HK-2 (cell line): ENCODE measurements around the gene AP3S1.
"Not testable (repeated sequence)": the region's sequence is repeated elsewhere in the genome, so short reads cannot be mapped to it uniquely, and the experiment has no call there.

Source experiments
- DNase-seq: peaks from one replicate; pipeline ENCODE4 v3.0.0-alpha.2; 2018; ENCODE audit not compliant: unreplicated experiment

Gene AP3S1

GRCh38 chr5:115841382-115842088 is at the start of gene AP3S1, which contains the start of gene ATG12:
Gene AP3S1, plus strand, starts transcription at chr5:115841935. Its CDS starts 103 bp downstream, at chr5:115842038.
Gene ATG12, minus strand, starts transcription at chr5:115841565. Its CDS starts 13 bp downstream, at chr5:115841552.
- DNase-seq: peak; percentile 82

DNA sequence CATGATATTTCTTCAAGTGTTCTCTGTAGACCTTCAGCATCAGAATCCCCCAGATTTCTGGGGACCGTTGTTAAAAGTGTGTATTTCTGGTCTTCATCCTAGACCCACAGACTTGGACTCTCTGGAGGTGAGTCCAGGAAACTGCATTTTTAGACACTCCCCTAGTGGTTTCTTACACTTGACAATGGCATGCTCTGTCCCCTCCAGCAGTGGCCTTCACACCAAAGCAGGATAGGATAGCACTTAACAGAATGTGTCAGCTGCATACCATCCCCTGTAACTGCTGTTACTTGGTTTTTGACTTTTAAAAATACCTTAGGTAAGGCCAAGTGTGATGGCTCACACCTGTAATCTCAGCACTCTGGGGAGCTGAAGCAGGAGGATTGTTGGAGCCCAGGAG is 46.0 kb upstream of the AP3S1 start:
- DNase-seq: no peak

DNA sequence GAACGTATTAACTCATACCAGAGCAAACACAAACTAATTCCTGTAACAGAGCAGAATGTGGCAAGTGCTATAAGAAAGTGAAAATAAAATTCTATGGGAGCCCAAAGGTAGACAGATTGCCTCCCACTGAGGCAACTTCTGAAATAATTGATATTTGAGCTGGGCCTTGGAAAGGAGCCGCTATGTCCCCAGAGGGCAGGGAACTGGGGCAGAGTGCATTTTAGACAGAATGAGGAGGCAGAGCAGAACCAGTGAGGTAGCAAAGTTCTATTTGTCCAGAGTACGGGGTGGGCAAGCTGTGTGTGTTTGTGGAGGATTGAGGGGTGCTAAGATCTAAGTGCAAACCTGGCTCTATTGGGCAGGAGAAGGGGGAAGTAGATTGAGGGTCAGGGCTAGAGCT is 45.1 kb upstream of the AP3S1 start:
- no peak for DNase-seq

DNA sequence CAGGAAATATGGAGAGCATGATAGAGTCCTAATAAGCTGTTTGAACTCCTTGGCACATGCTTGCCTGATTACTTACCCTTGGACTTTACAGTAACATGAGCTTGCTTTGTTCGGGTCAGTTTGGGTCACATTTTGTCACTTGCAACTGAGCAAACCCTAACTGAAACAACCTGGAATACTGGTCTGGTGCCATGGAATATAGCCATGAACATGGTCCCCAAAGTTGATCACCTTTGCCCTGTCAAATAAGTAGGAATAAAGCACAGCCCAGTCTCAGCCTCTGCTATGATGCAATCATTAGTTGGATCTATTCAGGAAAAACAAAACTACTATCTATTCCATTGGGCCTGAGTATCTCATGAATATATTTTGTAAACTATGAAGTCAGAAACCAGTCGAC is 43.5 kb upstream of the AP3S1 start:
- DNase-seq: no peak

GRCh38 chr5:115800108-115800507 is 41.6 kb upstream of the AP3S1 start:
- DNase-seq: no peak

DNA sequence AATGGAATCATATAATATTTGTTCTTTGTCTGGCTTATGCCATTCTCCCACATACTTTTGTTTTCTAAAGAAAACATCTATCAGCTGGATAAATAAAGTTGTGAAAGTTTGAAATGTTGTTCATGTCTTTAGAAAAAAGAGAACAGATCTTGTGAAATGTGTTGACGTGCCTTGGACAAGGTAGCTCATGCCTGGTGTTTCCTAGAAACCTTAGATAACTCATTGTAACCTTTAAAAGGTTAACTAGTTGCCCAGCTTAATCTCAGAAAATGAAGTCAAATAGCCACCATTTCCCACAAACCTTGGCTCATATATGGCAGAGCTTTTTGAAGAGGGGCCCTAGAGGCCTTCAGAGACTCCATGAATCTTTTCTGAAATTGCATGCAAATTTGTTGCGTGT is 40.6 kb upstream of the AP3S1 start:
- DNase-seq: no peak

- DNase-seq: no peak
Measured at GRCh38 chr5:115801984-115802383, 39.8 kb upstream of the AP3S1 start.

DNA sequence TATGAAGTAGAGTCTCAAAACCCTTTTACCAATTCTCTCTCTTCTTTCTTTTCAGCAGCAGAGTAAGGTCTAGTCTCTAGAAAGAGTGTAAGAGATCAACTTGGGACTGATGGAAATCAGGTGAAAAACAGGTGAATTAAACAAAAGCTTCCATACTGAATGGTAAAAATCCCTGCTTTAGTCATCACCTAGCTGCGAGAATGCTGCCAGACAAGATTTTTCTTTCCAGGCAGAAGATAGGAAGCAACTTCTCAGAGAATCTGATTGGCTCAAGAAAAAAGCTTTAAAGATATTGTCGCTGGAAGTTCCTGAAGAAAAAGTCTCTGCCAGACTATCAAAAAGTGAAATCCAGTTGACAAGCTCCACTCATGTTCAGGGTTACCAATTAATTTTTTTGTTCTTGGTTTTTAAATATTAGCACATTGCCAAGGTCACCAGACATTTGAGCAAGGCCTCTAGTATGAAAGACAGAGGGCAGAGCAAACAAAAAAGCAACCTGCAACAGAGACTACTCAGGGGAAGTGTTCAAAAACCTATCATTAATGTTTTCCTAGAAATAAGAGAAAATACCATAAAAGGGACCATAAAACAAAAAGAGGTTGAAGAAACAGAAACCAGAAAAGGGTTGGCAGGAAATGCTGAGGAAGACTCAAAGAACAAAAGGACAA is 34.6 kb upstream of the AP3S1 start:
- no peak for DNase-seq

DNA sequence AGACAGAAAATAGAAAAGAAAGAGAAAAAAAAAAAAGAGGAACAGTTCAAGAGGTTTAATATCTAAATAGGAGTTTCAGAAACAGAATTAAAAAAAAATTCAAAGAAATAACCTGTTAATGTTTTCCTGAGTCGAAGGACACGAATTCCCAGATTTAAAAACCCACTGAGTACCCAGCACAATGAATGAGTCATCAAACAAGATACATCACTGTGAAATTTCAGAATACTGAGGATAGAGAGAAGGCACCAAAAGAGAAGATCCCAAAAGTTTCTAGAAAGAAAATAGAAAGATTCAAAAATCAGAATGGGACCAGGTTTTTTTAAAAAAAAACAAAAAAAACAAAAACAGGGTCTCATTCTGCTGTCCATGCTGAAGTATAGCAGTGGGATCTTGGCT is 34.1 kb upstream of the AP3S1 start:
- no peak for DNase-seq

DNA sequence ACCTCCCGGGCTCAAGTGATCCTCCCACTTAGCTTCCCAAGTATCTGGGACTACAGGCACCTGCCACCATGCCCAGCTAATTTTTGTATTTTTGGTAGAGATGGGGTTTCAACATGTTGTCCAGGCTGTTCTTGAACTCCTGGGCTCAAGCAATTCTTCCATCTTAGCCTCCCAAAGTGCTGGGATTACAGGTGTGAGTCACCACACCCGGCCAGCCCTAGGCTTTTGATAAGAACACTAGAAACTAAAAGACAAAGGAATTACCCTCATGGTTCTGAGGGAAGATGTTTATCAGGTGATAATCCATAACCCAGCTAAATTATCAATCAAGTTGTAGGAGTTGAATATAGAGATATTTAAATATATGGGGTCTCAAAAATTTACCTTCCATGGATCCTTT is 33.7 kb upstream of the AP3S1 start:
- not testable (repeated sequence) for DNase-seq

GRCh38 chr5:115809946-115810345 is 31.8 kb upstream of the AP3S1 start:
- DNase-seq: no peak

DNA sequence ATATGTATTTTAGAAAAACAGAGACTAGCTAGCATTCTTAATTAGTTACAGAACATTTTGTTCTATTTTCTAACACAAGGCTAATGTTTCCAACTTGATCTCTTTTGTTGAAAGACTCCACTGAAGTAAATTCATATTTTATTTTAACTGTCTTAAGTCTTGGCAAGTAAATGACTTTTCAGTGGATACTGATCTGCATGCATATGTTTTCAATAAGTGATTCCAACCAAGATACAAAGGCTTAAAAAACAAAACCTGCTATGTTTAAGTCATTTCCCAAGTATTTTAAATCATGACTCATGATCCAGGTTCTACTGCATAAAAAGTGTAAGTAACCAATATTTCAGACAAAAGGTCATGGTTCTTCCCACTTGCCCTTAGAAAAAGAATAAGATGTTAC is 31.0 kb upstream of the AP3S1 start:
- no peak for DNase-seq

GRCh38 chr5:115811406-115811805 is 30.3 kb upstream of the AP3S1 start:
- DNase-seq: no peak

GRCh38 chr5:115812372-115812771 is 29.4 kb upstream of the AP3S1 start:
- no peak for DNase-seq

DNA sequence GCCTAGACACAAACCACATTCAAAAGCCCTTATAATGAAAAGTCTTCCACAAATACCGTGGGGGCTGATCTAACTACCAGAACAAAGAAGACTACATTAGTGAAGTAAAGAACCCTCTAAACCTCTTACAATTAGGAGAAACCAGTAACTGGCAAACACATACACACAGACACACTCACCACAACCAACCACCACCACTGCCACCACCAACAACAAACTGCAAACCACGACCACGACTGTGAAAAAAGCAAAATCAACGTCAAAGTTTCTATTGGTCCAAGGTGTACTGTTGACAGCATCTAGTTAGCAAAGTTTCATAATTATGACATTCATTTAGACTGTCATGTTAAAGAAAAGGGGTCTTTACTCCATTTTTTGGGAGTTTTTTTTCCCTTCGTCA is 28.0 kb upstream of the AP3S1 start:
- no peak for DNase-seq

DNA sequence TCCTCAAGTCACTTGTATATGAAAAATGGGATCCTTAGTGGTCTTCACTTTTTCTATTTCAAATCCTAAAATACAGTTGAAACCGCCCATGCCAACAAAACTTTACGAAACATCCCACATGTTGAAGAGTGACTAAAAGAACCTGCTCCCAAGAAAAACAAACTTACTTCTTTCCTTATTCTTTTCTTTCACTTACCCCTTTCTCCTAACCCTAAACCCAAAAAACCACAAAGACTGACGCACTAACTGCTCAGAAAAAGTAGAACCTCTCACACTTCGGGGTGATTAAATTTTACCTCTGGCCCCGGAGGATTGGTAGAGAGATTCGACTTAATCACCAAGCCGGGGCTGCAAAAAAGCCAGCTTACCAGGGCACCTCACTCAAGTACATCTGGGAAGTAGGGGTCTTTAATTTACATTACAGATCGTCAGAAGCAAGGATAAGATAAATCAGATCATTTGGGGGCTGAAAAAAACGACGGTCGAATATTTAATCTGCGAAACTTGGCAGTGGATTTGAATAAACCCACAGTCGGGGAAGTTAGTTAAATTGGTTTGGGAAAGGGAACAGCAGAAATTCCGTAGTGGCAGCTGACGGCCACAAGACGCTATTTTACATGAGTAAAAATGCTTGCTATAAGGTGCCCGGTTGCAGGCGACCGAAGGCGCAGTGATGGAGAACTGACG is 26.6 kb upstream of the AP3S1 start:
- DNase-seq: no peak

DNA sequence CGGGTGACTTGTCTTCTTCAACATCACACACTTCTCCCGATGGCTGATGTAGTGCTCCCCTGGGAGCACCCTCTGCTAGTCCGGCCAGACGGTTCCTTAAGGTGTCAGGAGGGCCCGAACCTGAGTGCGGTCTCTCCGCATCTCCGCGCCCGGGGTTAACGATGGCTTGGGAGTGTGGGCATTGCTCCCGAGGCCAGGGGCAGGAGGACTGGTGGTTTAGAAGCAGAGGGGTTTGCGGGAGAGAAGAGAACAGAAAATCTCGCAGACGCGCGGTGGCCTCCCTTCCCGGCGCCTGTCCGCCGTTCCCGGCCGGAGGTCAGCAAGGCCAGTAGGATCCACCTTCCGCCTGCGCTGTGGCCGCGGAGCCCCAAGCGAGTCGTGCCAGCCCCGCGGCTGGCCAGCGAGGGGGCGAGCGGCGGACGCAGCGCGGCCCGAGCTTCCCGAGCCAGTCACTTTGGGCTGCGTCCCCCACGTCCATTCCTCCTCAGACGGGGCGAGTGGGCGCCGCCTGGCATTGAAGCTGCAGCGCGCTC is 26.0 kb upstream of the AP3S1 start:
- no peak for DNase-seq

- no peak for DNase-seq
Measured at GRCh38 chr5:115816226-115817081, 25.3 kb upstream of the AP3S1 start, which contains the start of gene CDO1. Gene CDO1, minus strand, starts transcription at chr5:115816659. Its CDS starts 262 bp downstream, at chr5:115816397.

- DNase-seq: no peak
Measured at GRCh38 chr5:115817386-115817785, 24.3 kb upstream of the AP3S1 start.

DNA sequence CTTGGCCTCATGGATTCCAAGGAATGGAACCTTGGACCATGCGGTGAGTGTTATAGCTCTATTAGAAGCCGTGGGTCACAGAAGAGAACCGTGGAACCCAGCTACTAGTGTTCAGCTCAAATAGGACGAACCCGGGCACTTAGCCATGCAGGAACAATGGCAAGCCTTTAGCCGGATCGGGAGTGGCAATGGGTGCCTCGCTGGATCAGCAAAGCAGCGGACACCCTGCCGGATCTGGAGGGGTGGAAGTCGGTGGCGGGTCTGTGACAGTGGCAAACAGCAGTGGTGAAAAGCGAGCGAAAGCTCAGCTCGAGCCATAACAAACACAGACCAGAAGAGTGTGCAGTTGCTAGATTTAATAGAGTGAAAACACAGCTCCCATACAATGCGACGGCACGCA is 22.9 kb upstream of the AP3S1 start:
- DNase-seq: no peak

- DNase-seq: no peak
Measured at GRCh38 chr5:115820846-115821245, 20.9 kb upstream of the AP3S1 start.

DNA sequence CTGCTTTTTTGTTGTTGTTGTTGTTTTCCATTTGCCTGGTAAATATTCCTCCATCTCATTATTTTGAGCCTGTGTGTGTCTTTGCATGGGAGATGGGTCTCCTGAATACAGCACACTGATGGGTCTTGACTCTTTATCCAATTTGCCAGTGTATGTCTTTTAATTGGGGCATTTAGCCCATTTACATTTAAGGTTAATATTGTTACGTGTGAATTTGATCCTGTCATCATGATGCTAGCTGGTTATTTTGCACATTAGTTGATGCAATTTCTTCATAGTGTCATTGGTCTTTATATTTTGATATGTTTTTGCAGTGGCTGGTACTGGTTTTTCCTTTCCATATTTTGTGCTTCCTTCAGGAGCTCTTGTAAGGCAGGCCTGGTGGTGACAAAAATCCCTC is 16.8 kb upstream of the AP3S1 start:
- not testable (repeated sequence) for DNase-seq
